ENCODE results near the gene KCTD10. TPM values are rescaled to one million over a fixed set of nuclear protein-coding genes. Genes with fewer than 3 reads are reported as not detected.
A peak's percentile ranks its signal among the peaks of the same experiment; 100 is the strongest.

Gene KCTD10
- polyA plus RNA-seq, 1 of the 3 experiments (the other 2 are of a cell fraction): 66.9 TPM

GRCh38 chr12:109469517-109469916 is 7.6 kb downstream of the KCTD10 start:
- Histone ChIP-seq H3K27ac (ENCODE audit: low read depth in 2 of 2, low read length in 1 of 2) (no peak overlapping the region), H3K4me2 (no peak overlapping the region), H3K9me3 (no peaks in the 10 kb centered on the region), H3K9me2 (no peaks in the 10 kb centered on the region), H3K4me1 (ENCODE audit: control insufficient read depth in 1 of 2, insufficient read depth in 2 of 2, low read depth in 1 of 2, low read length in 1 of 2) (peaks cover 13 to 33% of the 10 kb centered on the region in 2 experiments), H3K9ac (no peak overlapping the region), H4K20me1 (ENCODE audit: insufficient read depth) (peaks cover 53% of the 10 kb centered on the region), H3K79me2 (ENCODE audit: insufficient read depth) (peaks cover 100% of the 10 kb centered on the region), H3K4me3 (ENCODE audit: low read depth in 2 of 2, low read length in 1 of 2) (no peak overlapping the region), H3K36me3 (replicated peaks in 1 of 2; ENCODE audit: control insufficient read depth in 1 of 2, insufficient read depth in 2 of 2, low read length in 1 of 2) (peaks cover 12 to 76% of the 10 kb centered on the region in 2 experiments), H3K27me3 (ENCODE audit: insufficient read depth) (no peaks in the 10 kb centered on the region), H3F3A (replicated peaks; ENCODE audit: insufficient read depth) (peaks cover 5% of the 10 kb centered on the region), H2AFZ (ENCODE audit: low read depth) (no peak overlapping the region)
- TF ChIP-seq TCF12 (IDR thresholded peaks at IDR 0.05): peak; percentile 49; the same call in 1 of the 2 replicates
- TF ChIP-seq RAD21 (IDR thresholded peaks at IDR 0.05; ENCODE audit: low read length): no peak
- ChIA-PET POLR2A (no interaction called here), CTCF (interaction anchor here (0.9 to 2.0 kb wide), 4 partner anchors 37 to 377 kb away, joined by 3 to 8 read pairs (median 4); partner anchors contain the start of gene ALKBH2)
- WGBS (ENCODE audit: low lambda C conversion rate): 96% methylated on average over 6 of the region's 10 CpGs
- DNase-seq: no peak

- Histone ChIP-seq H3K9me3 (no peaks in the 10 kb centered on the region), H2AFZ (ENCODE audit: low read depth) (no peak overlapping the region), H3K9me2 (no peaks in the 10 kb centered on the region), H3K36me3 (replicated peaks in 1 of 2; ENCODE audit: control insufficient read depth in 1 of 2, insufficient read depth in 2 of 2, low read length in 1 of 2) (peaks cover 12 to 73% of the 10 kb centered on the region in 2 experiments), H4K20me1 (ENCODE audit: insufficient read depth) (peaks cover 39% of the 10 kb centered on the region), H3K4me1 (ENCODE audit: control insufficient read depth in 1 of 2, insufficient read depth in 2 of 2, low read depth in 1 of 2, low read length in 1 of 2) (peaks cover 24 to 47% of the 10 kb centered on the region in 2 experiments), H3K27ac (ENCODE audit: low read depth in 2 of 2, low read length in 1 of 2) (no peak overlapping the region), H3K27me3 (ENCODE audit: insufficient read depth) (no peaks in the 10 kb centered on the region), H3K79me2 (ENCODE audit: insufficient read depth) (peaks cover 93% of the 10 kb centered on the region), H3K9ac (no peak overlapping the region), H3F3A (replicated peaks; ENCODE audit: insufficient read depth) (peaks cover 18% of the 10 kb centered on the region), H3K4me3 (ENCODE audit: low read depth in 2 of 2, low read length in 1 of 2) (no peak overlapping the region), H3K4me2 (no peak overlapping the region)
- 98% methylated on average over 7 of the region's 8 CpGs for WGBS (ENCODE audit: low lambda C conversion rate)
- ChIA-PET CTCF (interaction anchor here (0.7 to 0.9 kb wide), 2 partner anchors 40 to 190 kb away, joined by 3 to 4 read pairs; no protein-coding TSS in a partner anchor), POLR2A (no interaction called here)
- TF ChIP-seq JUND (IDR thresholded peaks at IDR 0.05) (no peak), CTCF (IDR thresholded peaks at IDR 0.05) (no peak), SIN3A (IDR thresholded peaks at IDR 0.05; ENCODE audit: borderline replicate concordance, low read depth, low read length) (no peak), RAD21 (IDR thresholded peaks at IDR 0.05; ENCODE audit: low read length) (no peak), SMC3 (IDR thresholded peaks at IDR 0.05; ENCODE audit: low read depth, low read length) (no peak), CHD2 (IDR thresholded peaks at IDR 0.05; ENCODE audit: low read length, partially characterized antibody) (no peak), RXRA (IDR thresholded peaks at IDR 0.05; ENCODE audit: borderline replicate concordance, low read depth) (no peak), USF1 (IDR thresholded peaks at IDR 0.05; ENCODE audit: borderline replicate concordance, low read depth) (no peak), TAF1 (IDR thresholded peaks at IDR 0.05; ENCODE audit: borderline replicate concordance, low read depth, low read length) (no peak), REST (IDR thresholded peaks at IDR 0.05; ENCODE audit: low read depth, low read length) (no peak), FOXM1 (IDR thresholded peaks at IDR 0.05; ENCODE audit: low read depth) (no peak), NRF1 (IDR thresholded peaks at IDR 0.05; ENCODE audit: low read depth, low read length) (no peak), YY1 (IDR thresholded peaks at IDR 0.05; ENCODE audit: low read depth) (no peak), RCOR1 (IDR thresholded peaks at IDR 0.05; ENCODE audit: low read length) (no peak), GABPA (IDR thresholded peaks at IDR 0.05; ENCODE audit: low read depth) (no peak)
- no peak for DNase-seq
Measured at GRCh38 chr12:109467978-109468676, 9.0 kb downstream of the KCTD10 start.
